Mesenteric fat pad (tissue), 1 donor: ENCODE data around the gene SUGCT. TPM values are rescaled to one million over a fixed set of nuclear protein-coding genes. Genes with fewer than 3 reads are reported as not detected.
"Not testable (repeated sequence)": the region's sequence is repeated elsewhere in the genome, so short reads cannot be mapped to it uniquely, and the experiment has no call there.

Source experiments
- DNase-seq: peaks from one replicate; pipeline ENCODE4 v3.0.0-alpha.2; 2020; ENCODE audit warnings: low spot score
- total RNA-seq: library from RNA; stranded (reverse); fragmentation: NEBNext Ultra II Directional; extraction: Animal tissue kit (Norgen Biotek cat#: 25700); gene quantifications from one replicate; pipeline ENCODE4 v1.2.1, GENCODE V29; 2021
- donor health status: DM: yes; HTN: yes; CAD: no.

Gene SUGCT
- total RNA-seq, 1 donor from 2014 or later: 2.9 TPM

GRCh38 chr7:40138973-40139372, 4.2 kb downstream of the SUGCT start:
- no peak for DNase-seq

GRCh38 chr7:40139891-40140290, 5.1 kb downstream of the SUGCT start:
- peak; percentile 59 for DNase-seq

GRCh38 chr7:40141916-40142315, 7.1 kb downstream of the SUGCT start:
- not testable (repeated sequence) for DNase-seq

GRCh38 chr7:40145596-40146130, 10.9 kb downstream of the SUGCT start:
- not testable (repeated sequence) for DNase-seq

- no peak for DNase-seq
These were observed 12.8 kb downstream of the SUGCT start for GRCh38 chr7:40147371-40148246.

GRCh38 chr7:40148247-40148580, 13.4 kb downstream of the SUGCT start:
- peak; percentile 57 for DNase-seq

- no peak for DNase-seq
These were observed 13.9 kb downstream of the SUGCT start for GRCh38 chr7:40148671-40149070.

- DNase-seq: no peak
These were observed 16.7 kb downstream of the SUGCT start for GRCh38 chr7:40151504-40151903.

- DNase-seq: no peak
These were observed 22.2 kb downstream of the SUGCT start for GRCh38 chr7:40156988-40157387.

GRCh38 chr7:40162516-40162915, 27.7 kb downstream of the SUGCT start:
- no peak for DNase-seq

GRCh38 chr7:40165216-40165615, 30.4 kb downstream of the SUGCT start:
- no peak for DNase-seq

- peak; percentile 33 for DNase-seq
These were observed 32.5 kb downstream of the SUGCT start for GRCh38 chr7:40167291-40167690.

GRCh38 chr7:40168266-40168665, 33.5 kb downstream of the SUGCT start:
- peak; percentile 30 for DNase-seq

GRCh38 chr7:40173121-40173520, 38.3 kb downstream of the SUGCT start:
- peak; percentile 59 for DNase-seq

- peak; percentile 41 for DNase-seq
These were observed 40.5 kb downstream of the SUGCT start for GRCh38 chr7:40175256-40175655.

- DNase-seq: no peak
These were observed 41.1 kb downstream of the SUGCT start for GRCh38 chr7:40175725-40176510.

- no peak for DNase-seq
These were observed 42.3 kb downstream of the SUGCT start for GRCh38 chr7:40177071-40177470.

- DNase-seq: no peak
These were observed 47.6 kb downstream of the SUGCT start for GRCh38 chr7:40182452-40182851.

GRCh38 chr7:40186586-40186985, 51.8 kb downstream of the SUGCT start:
- no peak for DNase-seq

GRCh38 chr7:40192036-40192435, 57.2 kb downstream of the SUGCT start:
- DNase-seq: no peak

GRCh38 chr7:40194745-40195144, 59.9 kb downstream of the SUGCT start:
- no peak for DNase-seq

GRCh38 chr7:40197527-40197926, 62.7 kb downstream of the SUGCT start:
- DNase-seq: no peak
